Common myeloid progenitor, CD34-positive (primary cell): ENCODE data around the gene APBB3.
"Not testable (repeated sequence)": the region's sequence is repeated elsewhere in the genome, so short reads cannot be mapped to it uniquely, and the experiment has no call there.

Experiments used
- CTCF ChIA-PET: fragments of 350-600 bp; sonication (Branson Sonifier 250); formaldehyde crosslinking; loops from one replicate; lab custom pipeline; 2021; ENCODE audit warnings: antibody characterized with exemption; lab: Charles Lee
- POLR2A ChIA-PET: fragments of 350-600 bp; sonication (Branson Sonifier 250); formaldehyde crosslinking; loops from one replicate; lab custom pipeline; 2021; ENCODE audit warnings: antibody characterized with exemption; lab: Charles Lee
- DNase-seq, 3 donors: peaks; one replicate each; pipeline versions ENCODE4 v3.0.0 to v3.0.0-alpha.2; 2013
- H3K27ac ChIP-seq, 2 experiments: 1 replicate in 1 of 2; 2 replicates in 1 of 2; pipeline ENCODE4 v1.7.0; 2013; ENCODE audit warnings: inconsistent platforms in 2 of 2, low read length in 2 of 2, mild to moderate bottlenecking in 2 of 2, low read depth in 1 of 2, moderate library complexity in 1 of 2; ENCODE audit not compliant: severe bottlenecking in 2 of 2, insufficient read depth in 1 of 2, poor library complexity in 1 of 2
- H3K27me3 ChIP-seq, 5 experiments: replicated peaks in 2 of 5; 1 replicate in 3 of 5; 2 replicates in 2 of 5; pipeline versions ENCODE4 v1.6.1 to v1.7.0; 2013; ENCODE audit warnings: low read length in 4 of 5, mild to moderate bottlenecking in 2 of 5, moderate library complexity in 2 of 5, inconsistent platforms in 1 of 5; ENCODE audit not compliant: insufficient read depth in 5 of 5, control insufficient read depth in 4 of 5
- H3K36me3 ChIP-seq, 4 experiments: 1 replicate in 2 of 4; 2 replicates in 2 of 4; pipeline versions ENCODE4 v1.6.1 to v1.7.0; 2013; ENCODE audit warnings: low read length in 3 of 4, control low read depth in 1 of 4, mild to moderate bottlenecking in 1 of 4; ENCODE audit not compliant: control insufficient read depth in 4 of 4, insufficient read depth in 4 of 4
- H3K4me1 ChIP-seq, 4 experiments: 1 replicate in 3 of 4; 2 replicates in 1 of 4; pipeline versions ENCODE4 v1.6.1 to v1.7.1; 2013; ENCODE audit warnings: low read length in 3 of 4, mild to moderate bottlenecking in 3 of 4, control low read depth in 1 of 4, inconsistent platforms in 1 of 4, moderate library complexity in 1 of 4; ENCODE audit not compliant: control insufficient read depth in 4 of 4, insufficient read depth in 4 of 4; ENCODE audit errors: control extremely low read depth in 1 of 4
- H3K4me3 ChIP-seq, 7 experiments: 1 replicate in 4 of 7; 2 replicates in 3 of 7; pipeline versions ENCODE4 v1.5.1 to v1.7.0; 2013; ENCODE audit warnings: mild to moderate bottlenecking in 7 of 7, low read length in 6 of 7, moderate library complexity in 6 of 7, inconsistent platforms in 2 of 7, low read depth in 2 of 7, control low read depth in 1 of 7; ENCODE audit not compliant: insufficient read depth in 4 of 7, control insufficient read depth in 1 of 7; ENCODE audit errors: extremely low read depth in 1 of 7
- H3K9me3 ChIP-seq, 5 experiments: 1 replicate in 4 of 5; 2 replicates in 1 of 5; pipeline versions ENCODE4 v1.6.1 to v1.7.1; 2013; ENCODE audit warnings: low read length in 4 of 5, mild to moderate bottlenecking in 2 of 5, inconsistent platforms in 1 of 5, low read depth in 1 of 5, moderate library complexity in 1 of 5; ENCODE audit not compliant: control insufficient read depth in 4 of 5, insufficient read depth in 2 of 5; ENCODE audit errors: control extremely low read depth in 1 of 5
- WGBS: methylation state at CpG from one replicate; pipeline ENCODE4 v1.1.5; 2013; ENCODE audit not compliant: insufficient coverage; 5-methylcytosine and 5-hydroxymethylcytosine counted together

The APBB3 gene

DNA sequence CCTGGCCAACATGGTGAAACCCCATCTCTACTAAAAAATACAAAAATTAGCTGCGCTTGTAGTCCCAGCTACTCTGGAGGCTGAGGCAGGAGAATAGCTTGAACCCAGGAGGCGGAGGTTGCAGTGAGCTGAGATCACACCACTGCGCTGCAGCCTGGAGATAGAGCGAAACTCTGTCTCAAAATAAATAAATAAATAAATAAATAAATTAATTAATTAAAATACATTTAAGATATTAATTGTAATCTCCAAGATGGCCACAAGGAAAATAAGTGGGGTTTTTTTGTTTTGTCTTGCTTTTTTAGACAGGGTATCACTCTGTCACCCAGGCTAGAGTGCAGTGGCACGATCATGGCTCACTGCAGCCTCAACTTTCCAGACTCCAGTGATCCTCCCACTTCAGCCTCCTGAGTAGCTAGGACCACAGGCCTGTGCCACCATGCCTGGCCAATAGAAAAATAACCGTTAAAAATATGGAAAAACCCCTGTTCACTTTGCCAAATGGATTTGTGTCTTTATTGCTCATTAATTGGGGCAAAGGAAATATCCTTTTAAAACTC, 14.9 kb upstream of the APBB3 start:
- 97% methylated on average over 4 of the region's 6 CpGs for WGBS
- CTCF ChIA-PET = interaction anchor here (0.8 to 1.1 kb wide), 2 partner anchors 12 to 14 kb away, joined by 3 read pairs; no protein-coding TSS in a partner anchor
- POLR2A ChIA-PET, DNase-seq, H3K36me3 ChIP-seq, H3K27me3 ChIP-seq, H3K4me3 ChIP-seq, H3K4me1 ChIP-seq, H3K27ac ChIP-seq, H3K9me3 ChIP-seq: not testable (repeated sequence)

GRCh38 chr5:140576776-140577201, 12.4 kb upstream of the APBB3 start:
- ChIA-PET POLR2A (interaction anchor here (0.5 kb wide), 1 partner anchor 1433 kb away, joined by 3 read pairs; no protein-coding TSS in a partner anchor), CTCF (interaction anchor here (0.6 to 1.9 kb wide), 5 partner anchors 29 to 112 kb away, joined by 3 to 4 read pairs (median 3); no protein-coding TSS in a partner anchor)
- no peak overlapping the region for H3K27ac ChIP-seq
- no peak overlapping the region for H3K4me3 ChIP-seq
- no peaks in the 10 kb centered on the region for H3K4me1 ChIP-seq
- no peak for DNase-seq
- no peaks in the 10 kb centered on the region for H3K36me3 ChIP-seq
- no peaks in the 10 kb centered on the region for H3K9me3 ChIP-seq
- WGBS = no CpG with 5 or more reads among the region's 2 CpGs
- no peaks in the 10 kb centered on the region for H3K27me3 ChIP-seq

DNA sequence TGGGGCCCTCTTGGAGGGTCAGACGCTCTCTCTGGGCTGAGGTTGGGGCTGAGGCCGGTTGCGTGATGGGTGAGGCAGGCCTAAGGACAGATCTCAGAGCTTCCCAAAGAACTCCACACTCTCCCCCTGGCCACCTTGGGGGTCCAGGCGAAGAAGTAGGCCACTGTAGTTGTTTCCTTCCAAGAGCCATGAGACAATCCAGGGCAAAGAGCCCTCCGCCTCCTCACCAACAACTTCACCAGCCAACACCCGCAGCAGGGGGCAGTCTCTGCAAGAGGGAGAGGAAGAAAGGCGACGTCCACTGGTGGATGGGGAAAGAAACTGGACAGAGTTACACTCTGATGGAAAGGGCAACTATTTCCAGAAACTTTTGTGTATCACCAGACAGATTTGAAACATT, 10.9 kb upstream of the APBB3 start:
- POLR2A ChIA-PET = no interaction called here
- Histone ChIP-seq H3K27ac (no peak overlapping the region), H3K9me3 (no peaks in the 10 kb centered on the region), H3K27me3 (no peaks in the 10 kb centered on the region), H3K4me1 (no peaks in the 10 kb centered on the region), H3K36me3 (peaks cover 0 to 3% (median 0%) of the 10 kb centered on the region in 4 experiments), H3K4me3 (no peak overlapping the region)
- WGBS = 100% methylated on average over 3 of the region's 8 CpGs
- CTCF ChIA-PET = interaction anchor here (0.6 to 1.1 kb wide), 3 partner anchors 35 to 59 kb away, joined by 3 to 4 read pairs (median 3); no protein-coding TSS in a partner anchor
- DNase-seq = peak; percentile 27 to 54 (median 46)

GRCh38 chr5:140574165-140574564, 9.8 kb upstream of the APBB3 start:
- DNase-seq = no peak
- Histone ChIP-seq H3K36me3 (peaks cover 0 to 7% (median 0%) of the 10 kb centered on the region in 4 experiments), H3K4me3 (no peak overlapping the region), H3K4me1 (peaks cover 0 to 10% (median 5%) of the 10 kb centered on the region in 4 experiments), H3K27ac (no peak overlapping the region), H3K9me3 (no peaks in the 10 kb centered on the region), H3K27me3 (no peaks in the 10 kb centered on the region)
- 100% methylated on average over 1 of the region's 3 CpGs for WGBS
- ChIA-PET CTCF (interaction anchor here (1.1 to 1.5 kb wide), 4 partner anchors 19 to 148 kb away, joined by 3 to 6 read pairs (median 3); no protein-coding TSS in a partner anchor), POLR2A (no interaction called here)

- WGBS = 100% methylated on average over 7 of the region's 7 CpGs
- no peak overlapping the region for H3K27ac ChIP-seq
- peaks cover 0 to 15% (median 10%) of the 10 kb centered on the region in 4 experiments for H3K4me1 ChIP-seq
- H3K36me3 ChIP-seq = peaks cover 0 to 7% (median 0%) of the 10 kb centered on the region in 4 experiments
- H3K9me3 ChIP-seq = no peaks in the 10 kb centered on the region
- DNase-seq = no peak
- ChIA-PET POLR2A (no interaction called here), CTCF (interaction anchor here (1.1 to 1.5 kb wide), 4 partner anchors 16 to 148 kb away, joined by 3 to 6 read pairs (median 3); partner anchors contain the start of gene SRA1)
- H3K27me3 ChIP-seq = no peaks in the 10 kb centered on the region
- no peak overlapping the region for H3K4me3 ChIP-seq
Observed at GRCh38 chr5:140573683-140574082, 9.3 kb upstream of the APBB3 start.

GRCh38 chr5:140571105-140571504, 6.7 kb upstream of the APBB3 start:
- H3K27me3 ChIP-seq = no peaks in the 10 kb centered on the region
- no peak overlapping the region for H3K4me3 ChIP-seq
- ChIA-PET CTCF (interaction anchor here (0.7 to 5.8 kb wide), 5 partner anchors 24 to 62 kb away, joined by 3 to 29 read pairs (median 4); partner anchors contain the start of genes CD14 and EIF4EBP3), POLR2A (no interaction called here)
- DNase-seq = no peak
- H3K9me3 ChIP-seq = no peaks in the 10 kb centered on the region
- peaks cover 0 to 18% (median 11%) of the 10 kb centered on the region in 4 experiments for H3K4me1 ChIP-seq
- no peak overlapping the region for H3K27ac ChIP-seq
- 93% methylated on average over 5 of the region's 5 CpGs for WGBS
- peaks cover 6 to 31% (median 17%) of the 10 kb centered on the region in 4 experiments for H3K36me3 ChIP-seq

- Histone ChIP-seq H3K4me3 (no peak overlapping the region), H3K36me3 (peaks cover 6 to 34% (median 17%) of the 10 kb centered on the region in 4 experiments), H3K27ac (no peak overlapping the region), H3K4me1 (peaks cover 3 to 22% (median 16%) of the 10 kb centered on the region in 4 experiments), H3K9me3 (no peaks in the 10 kb centered on the region), H3K27me3 (no peaks in the 10 kb centered on the region)
- DNase-seq = no peak
- POLR2A ChIA-PET = no interaction called here
- 100% methylated on average over 1 of the region's 1 CpG for WGBS
- CTCF ChIA-PET = interaction anchor here (0.6 to 5.8 kb wide), 4 partner anchors 23 to 132 kb away, joined by 3 to 29 read pairs (median 4); partner anchors contain the start of gene EIF4EBP3
Observed at GRCh38 chr5:140570488-140570887, 6.1 kb upstream of the APBB3 start.
